ENCODE data around the gene GGT5.
"Not testable (repeated sequence)": the region's sequence is repeated elsewhere in the genome, so short reads cannot be mapped to it uniquely, and the experiment has no call there.

Gene GGT5

DNA sequence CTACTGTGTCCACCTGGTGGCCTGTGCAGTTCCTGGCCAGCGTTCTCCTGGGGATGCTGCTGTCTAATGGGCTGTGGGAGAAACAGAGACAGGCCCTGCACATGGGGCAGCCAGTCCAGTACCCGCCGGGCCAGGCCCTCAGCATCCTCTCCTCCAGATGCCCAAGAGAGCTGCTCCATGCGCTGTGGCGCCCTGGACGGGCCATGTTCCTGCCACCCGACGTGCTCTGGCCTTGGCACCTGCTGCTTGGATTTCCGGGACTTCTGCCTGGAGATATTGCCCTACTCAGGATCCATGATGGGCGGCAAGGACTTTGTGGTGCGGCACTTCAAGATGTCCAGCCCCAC lies 62.0 kb downstream of the GGT5 start:
- DNase-seq (ENCODE audit: low spot score) = not testable (repeated sequence)

GRCh38 chr22:24181996-24182899 lies 62.6 kb downstream of the GGT5 start:
- DNase-seq (ENCODE audit: low spot score) = no peak

DNA sequence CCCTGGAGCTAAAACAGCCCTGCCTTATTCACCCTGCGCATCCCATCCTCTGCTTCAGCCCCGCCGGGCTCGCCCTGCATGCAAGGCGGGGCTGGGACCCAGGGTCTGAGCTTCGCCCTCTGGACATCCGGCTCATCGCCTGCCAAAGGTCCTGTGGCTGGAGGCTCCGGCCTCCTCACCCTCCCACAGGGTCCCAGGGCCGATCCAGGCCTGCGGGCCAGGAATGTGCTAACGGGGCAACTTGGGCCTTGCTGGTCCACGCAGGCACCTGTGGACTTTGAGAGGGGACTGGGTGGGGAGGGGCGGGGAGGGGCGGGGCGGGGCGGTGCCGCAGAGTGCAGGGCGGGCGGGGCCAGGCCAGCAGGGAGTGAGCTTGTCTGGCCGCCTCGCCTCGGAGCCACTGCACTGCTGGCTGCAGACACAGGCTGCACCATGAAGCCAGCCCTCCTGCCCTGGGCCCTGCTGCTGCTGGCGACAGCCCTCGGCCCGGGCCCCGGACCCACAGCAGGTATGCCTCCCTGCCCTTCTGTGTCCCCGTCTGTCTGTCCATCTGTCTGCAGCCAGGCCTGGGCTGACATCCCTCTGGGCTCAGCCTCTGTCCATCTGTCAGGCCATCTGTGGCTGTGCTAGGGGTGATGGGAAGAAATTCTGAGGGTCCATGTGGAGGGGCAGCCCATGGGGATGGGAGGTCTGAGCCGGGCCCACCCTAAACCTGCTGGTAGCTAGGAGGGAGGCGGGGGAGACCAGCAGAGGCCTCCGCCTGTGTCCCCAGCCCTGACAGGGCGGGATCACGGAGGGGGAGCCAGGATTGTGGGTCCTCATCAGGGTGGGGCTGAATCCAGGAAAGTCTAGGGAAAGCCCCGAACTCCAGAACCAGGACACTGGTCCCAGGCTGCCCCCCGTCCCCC lies 63.5 kb downstream of the GGT5 start, which contains the start of gene SUSD2:
Gene SUSD2 (plus strand): TSS at position 400 of the 908 bp plus-strand sequence. CDS start 33 bp downstream, at position 433.
- DNase-seq (ENCODE audit: low spot score) = peak; percentile 91

GRCh38 chr22:24180316-24181087 lies 64.4 kb downstream of the GGT5 start:
- no peak for DNase-seq (ENCODE audit: low spot score)

DNA sequence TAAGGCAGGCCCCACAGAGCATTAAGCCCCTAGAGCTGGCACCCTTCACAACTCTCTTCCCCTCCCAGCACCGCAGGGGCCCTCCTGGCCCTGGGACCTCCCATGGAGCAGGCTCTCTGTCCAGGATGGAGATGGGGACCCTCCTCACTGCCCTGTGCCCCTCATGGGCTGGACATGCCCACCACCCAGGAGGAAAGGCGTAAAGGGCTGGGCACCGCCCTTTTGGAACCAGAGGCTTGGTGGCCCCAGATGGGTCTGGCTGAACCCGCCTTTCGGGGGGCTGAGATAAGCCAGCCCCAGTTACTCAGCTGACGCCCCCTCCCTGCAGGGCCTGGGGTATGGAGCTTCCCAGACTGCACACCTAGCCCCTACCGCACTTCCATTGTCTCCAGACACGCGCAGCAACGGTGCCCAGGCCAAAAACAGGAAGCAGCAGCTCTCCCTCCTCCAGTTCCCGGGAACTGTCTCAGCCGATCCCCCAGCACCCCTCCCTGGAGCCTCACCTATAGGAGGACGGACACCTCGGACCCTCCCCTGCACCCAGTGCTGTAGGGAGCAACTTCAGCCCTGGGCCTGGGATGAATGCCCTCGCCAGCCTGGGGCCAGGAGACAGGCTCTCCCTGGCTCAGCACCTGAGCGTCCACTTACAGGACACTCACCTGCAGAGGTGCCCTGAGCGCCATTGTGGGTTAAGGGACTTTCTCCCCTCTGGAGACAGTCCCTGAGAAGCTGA lies 65.2 kb downstream of the GGT5 start:
- no peak for DNase-seq (ENCODE audit: low spot score)

- no peak for DNase-seq (ENCODE audit: low spot score)
Measured at GRCh38 chr22:24178502-24179440, 66.1 kb downstream of the GGT5 start.

GRCh38 chr22:24178021-24178431 lies 66.9 kb downstream of the GGT5 start:
- no peak for DNase-seq (ENCODE audit: low spot score)

DNA sequence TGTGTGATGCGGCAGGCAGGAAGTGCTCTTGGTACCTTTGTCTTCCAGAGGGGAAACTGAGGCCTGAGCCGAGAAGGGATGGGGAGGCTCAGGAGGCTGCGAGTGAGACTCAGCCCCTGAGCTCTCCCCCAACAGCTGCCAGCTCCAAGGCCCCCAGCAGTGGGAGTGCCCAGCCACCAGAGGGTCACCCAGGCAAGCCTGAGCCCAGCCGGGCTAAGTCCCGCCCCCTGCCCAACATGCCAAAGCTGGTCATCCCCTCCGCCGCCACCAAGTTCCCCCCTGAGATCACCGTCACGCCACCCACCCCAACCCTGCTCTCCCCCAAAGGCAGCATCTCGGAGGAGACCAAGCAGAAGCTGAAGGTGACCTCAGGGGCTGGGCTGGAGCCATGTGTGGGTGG lies 67.4 kb downstream of the GGT5 start:
- no peak for DNase-seq (ENCODE audit: low spot score)

DNA sequence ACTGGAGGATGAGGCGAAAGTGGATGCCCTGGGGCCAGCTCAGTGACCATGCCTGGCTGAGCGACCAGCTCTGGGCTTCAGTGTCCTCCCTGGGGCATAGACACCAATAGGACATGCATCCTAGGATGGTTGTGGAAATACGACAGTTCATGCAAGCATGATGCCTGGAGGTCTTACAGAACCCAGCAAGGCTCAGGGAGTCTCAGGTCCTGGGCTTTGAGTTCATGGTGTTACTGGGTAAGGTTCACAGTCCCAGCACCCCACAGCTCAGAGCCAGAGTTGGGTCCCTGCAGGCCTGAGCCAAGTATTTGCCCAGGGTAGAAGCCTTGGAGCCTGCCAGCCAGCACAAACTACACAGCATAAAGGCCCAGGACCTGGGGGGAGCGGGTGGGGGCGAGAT lies 67.8 kb downstream of the GGT5 start:
- DNase-seq (ENCODE audit: low spot score) = no peak

- no peak for DNase-seq (ENCODE audit: low spot score)
Measured at GRCh38 chr22:24176630-24177029, 68.3 kb downstream of the GGT5 start.

GRCh38 chr22:24176040-24176439 lies 68.8 kb downstream of the GGT5 start:
- no peak for DNase-seq (ENCODE audit: low spot score)

- DNase-seq (ENCODE audit: low spot score) = peak; percentile 60
Measured at GRCh38 chr22:24175160-24175808, 69.6 kb downstream of the GGT5 start.

DNA sequence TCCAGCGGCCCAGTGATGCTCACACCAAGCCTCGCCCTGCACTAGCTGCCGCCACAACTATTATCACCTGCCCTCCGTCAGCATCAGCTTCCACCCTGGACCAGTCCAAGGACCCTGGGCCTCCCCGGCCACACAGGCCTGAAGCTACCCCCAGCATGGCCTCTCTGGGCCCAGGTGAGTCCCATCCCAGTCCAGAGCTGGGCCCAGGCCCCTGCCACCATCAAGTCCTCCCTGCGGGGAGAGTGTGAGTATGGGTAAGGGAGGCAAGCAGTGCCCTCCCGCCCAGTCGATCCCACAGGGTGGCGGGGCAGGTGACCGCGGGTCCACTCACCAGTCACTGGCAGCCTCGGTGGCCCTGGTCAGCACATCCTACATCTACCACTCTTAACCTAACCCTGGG lies 73.1 kb downstream of the GGT5 start:
- no peak for DNase-seq (ENCODE audit: low spot score)

GRCh38 chr22:24170632-24171031 lies 74.2 kb downstream of the GGT5 start:
- no peak for DNase-seq (ENCODE audit: low spot score)

GRCh38 chr22:24170188-24170587 lies 74.7 kb downstream of the GGT5 start:
- DNase-seq (ENCODE audit: low spot score) = peak; percentile 76

Data from cerebellar cortex (tissue), 1 donor.